OCI-LY1 (cell line): Measurements from ENCODE around the gene CLASP2.

Source experiments
- H2AFZ ChIP-seq: fragments of 200-600 bp; sonication (generic), shearing (Covaris generic); 2 replicates; pipeline ENCODE4 v1.6.0; 2014; ENCODE audit warnings: antibody characterized with exemption, mild to moderate bottlenecking, low read length
- H3F3A ChIP-seq: fragments of 200-600 bp; sonication (generic), shearing (Covaris generic); 2 replicates; pipeline ENCODE4 v1.6.0; 2014; ENCODE audit warnings: mild to moderate bottlenecking, antibody characterized with exemption, low read length, moderate library complexity; ENCODE audit not compliant: insufficient read depth
- H3K27ac ChIP-seq: fragments of 200-600 bp; sonication (generic); 2 replicates; pipeline ENCODE4 v1.5.1; 2014; ENCODE audit warnings: low read length, mixed run types, mild to moderate bottlenecking, low read depth; ENCODE audit not compliant: poor library complexity, severe bottlenecking
- H3K27me3 ChIP-seq: fragments of 200-600 bp; sonication (generic); 2 replicates; pipeline ENCODE4 v1.6.0; 2014; ENCODE audit warnings: antibody characterized with exemption, mild to moderate bottlenecking, low read length, moderate library complexity; ENCODE audit not compliant: insufficient read depth
- H3K36me3 ChIP-seq: fragments of 200-600 bp; sonication (generic); 2 replicates; pipeline ENCODE4 v1.6.1; 2014; ENCODE audit warnings: mild to moderate bottlenecking, antibody characterized with exemption, low read length, moderate library complexity, mixed read lengths; ENCODE audit not compliant: insufficient read depth
- H3K4me1 ChIP-seq: fragments of 200-600 bp; sonication (generic); 2 replicates; pipeline ENCODE4 v1.5.1; 2014; ENCODE audit warnings: mild to moderate bottlenecking, low read length, moderate library complexity; ENCODE audit not compliant: insufficient read depth, severe bottlenecking
- H3K4me2 ChIP-seq: fragments of 200-600 bp; sonication (generic), shearing (Covaris generic); 2 replicates; pipeline ENCODE4 v1.6.1; 2014; ENCODE audit warnings: low read length
- H3K4me3 ChIP-seq: fragments of 200-600 bp; sonication (generic); 2 replicates; pipeline ENCODE4 v1.5.1; 2014; ENCODE audit warnings: low read length, low read depth, mild to moderate bottlenecking, mixed read lengths; ENCODE audit not compliant: poor library complexity, severe bottlenecking
- H3K79me2 ChIP-seq: fragments of 200-600 bp; shearing (Covaris generic); 2 replicates; pipeline ENCODE4 v1.6.1; 2016; ENCODE audit warnings: mixed run types, low read length, mixed read lengths; ENCODE audit not compliant: insufficient read depth
- H3K9ac ChIP-seq: fragments of 200-600 bp; sonication (generic), shearing (Covaris generic); 2 replicates; pipeline ENCODE4 v1.6.1; 2014; ENCODE audit warnings: mild to moderate bottlenecking, low read length, mixed read lengths
- H3K9me2 ChIP-seq: fragments of 200-600 bp; sonication (generic), shearing (Covaris generic); 2 replicates; pipeline ENCODE4 v1.6.1; 2014; ENCODE audit warnings: low read depth, mild to moderate bottlenecking, low read length, mixed read lengths
- H3K9me3 ChIP-seq: fragments of 200-600 bp; shearing (Covaris generic); 2 replicates; pipeline ENCODE4 v1.6.1; 2014; ENCODE audit warnings: low read length, mixed read lengths
- H4K20me1 ChIP-seq: fragments of 200-600 bp; sonication (generic), shearing (Covaris generic); 2 replicates; pipeline ENCODE4 v1.6.0; 2016; ENCODE audit warnings: mild to moderate bottlenecking, low read length; ENCODE audit not compliant: insufficient read depth
- CTCF ChIP-seq: fragments of 200-600 bp; sonication (generic), shearing (Covaris generic); IDR thresholded peaks from 2 replicates; pipeline ENCODE4 v1.5.1; 2017; ENCODE audit warnings: mild to moderate bottlenecking, antibody characterized with exemption, low read length, moderate library complexity, mixed read lengths
- EZH2 ChIP-seq: fragments of 200-600 bp; sonication (generic), shearing (Covaris generic); IDR thresholded peaks from 2 replicates; pipeline ENCODE4 v1.8.0; 2017; ENCODE audit warnings: borderline replicate concordance, mixed run types, mild to moderate bottlenecking, antibody characterized with exemption, low read length, moderate library complexity, mixed read lengths

Gene CLASP2

GRCh38 chr3:33658991-33659848 lies 58.8 kb downstream of the CLASP2 start:
- Histone ChIP-seq H3K79me2 (peaks cover 3% of the 10 kb centered on the region; the same call in 1 of the 2 replicates), H3K4me1 (peaks cover 40% of the 10 kb centered on the region), H3K36me3 (peaks cover 6% of the 10 kb centered on the region; the same call in 1 of the 2 replicates), H3F3A (no peaks in the 10 kb centered on the region; the same call in 1 of the 2 replicates), H3K27ac (peak overlapping the region; percentile 91), H3K9me2 (no peaks in the 10 kb centered on the region), H3K4me2 (peak overlapping the region; percentile 76), H3K4me3 (peak overlapping the region; percentile 55), H3K27me3 (no peaks in the 10 kb centered on the region), H3K9me3 (no peaks in the 10 kb centered on the region), H2AFZ (no peak overlapping the region), H3K9ac (peak overlapping the region; percentile 49), H4K20me1 (no peaks in the 10 kb centered on the region)
- TF ChIP-seq CTCF (no peak), EZH2 (no peak)

GRCh38 chr3:33658621-33658990 lies 59.4 kb downstream of the CLASP2 start:
- peak overlapping the region; percentile 91 for H3K27ac ChIP-seq
- peaks cover 6% of the 10 kb centered on the region; the same call in 1 of the 2 replicates for H3K36me3 ChIP-seq
- H3K9me3 ChIP-seq: no peaks in the 10 kb centered on the region
- H3K4me3 ChIP-seq: peak overlapping the region; percentile 55
- peaks cover 40% of the 10 kb centered on the region for H3K4me1 ChIP-seq
- no peak overlapping the region for H2AFZ ChIP-seq
- H3K27me3 ChIP-seq: no peaks in the 10 kb centered on the region
- no peak for TF ChIP-seq CTCF
- no peak for TF ChIP-seq EZH2
- peaks cover 3% of the 10 kb centered on the region; the same call in 1 of the 2 replicates for H3K79me2 ChIP-seq
- peak overlapping the region; percentile 49; the same call in 1 of the 2 replicates for H3K9ac ChIP-seq
- peak overlapping the region; percentile 76 for H3K4me2 ChIP-seq
- H3F3A ChIP-seq: no peaks in the 10 kb centered on the region; the same call in 1 of the 2 replicates
- no peaks in the 10 kb centered on the region for H4K20me1 ChIP-seq
- H3K9me2 ChIP-seq: no peaks in the 10 kb centered on the region

DNA sequence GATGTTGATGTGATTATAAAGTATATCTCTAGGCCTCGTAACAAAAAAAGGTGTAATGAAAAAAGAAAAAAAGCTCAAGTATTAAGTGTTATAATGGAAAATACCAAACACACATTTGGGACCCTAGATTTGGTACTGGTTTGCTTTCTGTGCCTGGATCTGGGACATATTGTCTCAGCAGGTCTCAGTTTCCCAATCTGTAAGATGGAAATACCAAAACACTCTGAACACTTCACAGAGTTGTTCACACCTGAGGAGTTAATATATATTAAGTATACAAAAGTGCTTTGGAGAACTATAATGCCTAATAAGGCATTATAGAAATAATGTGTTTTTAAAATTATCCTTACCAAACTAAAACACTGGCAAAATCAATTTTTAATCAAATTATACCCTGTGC lies 60.0 kb downstream of the CLASP2 start:
- Histone ChIP-seq H3K4me3 (peak overlapping the region; percentile 55), H3K4me1 (peaks cover 41% of the 10 kb centered on the region), H3K36me3 (peaks cover 6% of the 10 kb centered on the region; the same call in 1 of the 2 replicates), H3K4me2 (peak overlapping the region; percentile 76; the same call in 1 of the 2 replicates), H3K9me2 (no peaks in the 10 kb centered on the region), H3K27ac (peak overlapping the region; percentile 91), H2AFZ (no peak overlapping the region), H3K9me3 (no peaks in the 10 kb centered on the region), H3K27me3 (no peaks in the 10 kb centered on the region), H3F3A (no peaks in the 10 kb centered on the region; the same call in 1 of the 2 replicates), H3K9ac (peak overlapping the region; percentile 49; the same call in 1 of the 2 replicates), H4K20me1 (no peaks in the 10 kb centered on the region), H3K79me2 (peaks cover 3% of the 10 kb centered on the region; the same call in 1 of the 2 replicates)
- TF ChIP-seq EZH2: no peak
- TF ChIP-seq CTCF: no peak
